Measurements from ENCODE around the gene CNTNAP5.

DNA sequence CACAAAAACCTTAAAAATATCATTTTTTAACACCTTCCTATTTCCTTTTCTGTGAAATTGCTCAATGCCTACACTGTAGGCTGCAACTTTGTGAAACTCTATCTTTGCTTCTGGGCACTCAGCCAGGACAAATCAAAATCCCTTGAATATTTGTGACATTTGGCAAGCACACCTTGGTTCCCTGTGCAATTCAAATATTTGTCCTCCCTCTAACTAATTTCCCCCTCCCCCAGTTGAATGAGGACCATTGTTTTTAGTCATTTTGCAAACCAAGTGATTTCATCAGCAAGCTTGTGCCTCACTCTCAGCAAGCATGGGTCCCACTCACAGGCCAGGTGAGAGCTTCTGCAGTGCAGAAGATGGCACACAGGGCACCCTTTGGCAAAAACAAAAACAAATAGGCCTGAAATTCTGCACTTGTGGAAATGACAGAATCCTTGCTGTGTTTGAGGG lies 541.5 kb downstream of the CNTNAP5 start:
- TF ChIP-seq, protein P1, sequence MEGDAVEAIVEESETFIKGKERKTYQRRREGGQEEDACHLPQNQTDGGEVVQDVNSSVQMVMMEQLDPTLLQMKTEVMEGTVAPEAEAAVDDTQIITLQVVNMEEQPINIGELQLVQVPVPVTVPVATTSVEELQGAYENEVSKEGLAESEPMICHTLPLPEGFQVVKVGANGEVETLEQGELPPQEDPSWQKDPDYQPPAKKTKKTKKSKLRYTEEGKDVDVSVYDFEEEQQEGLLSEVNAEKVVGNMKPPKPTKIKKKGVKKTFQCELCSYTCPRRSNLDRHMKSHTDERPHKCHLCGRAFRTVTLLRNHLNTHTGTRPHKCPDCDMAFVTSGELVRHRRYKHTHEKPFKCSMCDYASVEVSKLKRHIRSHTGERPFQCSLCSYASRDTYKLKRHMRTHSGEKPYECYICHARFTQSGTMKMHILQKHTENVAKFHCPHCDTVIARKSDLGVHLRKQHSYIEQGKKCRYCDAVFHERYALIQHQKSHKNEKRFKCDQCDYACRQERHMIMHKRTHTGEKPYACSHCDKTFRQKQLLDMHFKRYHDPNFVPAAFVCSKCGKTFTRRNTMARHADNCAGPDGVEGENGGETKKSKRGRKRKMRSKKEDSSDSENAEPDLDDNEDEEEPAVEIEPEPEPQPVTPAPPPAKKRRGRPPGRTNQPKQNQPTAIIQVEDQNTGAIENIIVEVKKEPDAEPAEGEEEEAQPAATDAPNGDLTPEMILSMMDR (IDR thresholded peaks at IDR 0.05; ENCODE audit: low read depth, low read length, missing input control) = no peak
- TF ChIP-seq, protein P2, sequence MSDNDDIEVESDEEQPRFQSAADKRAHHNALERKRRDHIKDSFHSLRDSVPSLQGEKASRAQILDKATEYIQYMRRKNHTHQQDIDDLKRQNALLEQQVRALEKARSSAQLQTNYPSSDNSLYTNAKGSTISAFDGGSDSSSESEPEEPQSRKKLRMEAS (IDR thresholded peaks at IDR 0.05) = peak; percentile 79
- TF ChIP-seq RAD21 (IDR thresholded peaks at IDR 0.05) (peak; percentile 47 to 62), NR2F2 (IDR thresholded peaks at IDR 0.05) (no peak), EGR1 (IDR thresholded peaks at IDR 0.05; ENCODE audit: low read depth in 2 of 2) (peak in 1 of 2 donors; percentile 71), TAF1 (conservative IDR thresholded peaks at IDR 0.05) (no peak), JUND (IDR thresholded peaks at IDR 0.05) (peak; percentile 25 to 86), GABPA (IDR thresholded peaks at IDR 0.05 in 1 of 2, conservative IDR thresholded peaks at IDR 0.05 in 1 of 2) (peak in 1 of 2 donors; percentile 42), SP1 (IDR thresholded peaks at IDR 0.05) (peak; percentile 46)
- TF ChIP-seq, protein P3, sequence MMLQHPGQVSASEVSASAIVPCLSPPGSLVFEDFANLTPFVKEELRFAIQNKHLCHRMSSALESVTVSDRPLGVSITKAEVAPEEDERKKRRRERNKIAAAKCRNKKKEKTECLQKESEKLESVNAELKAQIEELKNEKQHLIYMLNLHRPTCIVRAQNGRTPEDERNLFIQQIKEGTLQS (IDR thresholded peaks at IDR 0.05) = peak; percentile 81
- TF ChIP-seq, protein P4, sequence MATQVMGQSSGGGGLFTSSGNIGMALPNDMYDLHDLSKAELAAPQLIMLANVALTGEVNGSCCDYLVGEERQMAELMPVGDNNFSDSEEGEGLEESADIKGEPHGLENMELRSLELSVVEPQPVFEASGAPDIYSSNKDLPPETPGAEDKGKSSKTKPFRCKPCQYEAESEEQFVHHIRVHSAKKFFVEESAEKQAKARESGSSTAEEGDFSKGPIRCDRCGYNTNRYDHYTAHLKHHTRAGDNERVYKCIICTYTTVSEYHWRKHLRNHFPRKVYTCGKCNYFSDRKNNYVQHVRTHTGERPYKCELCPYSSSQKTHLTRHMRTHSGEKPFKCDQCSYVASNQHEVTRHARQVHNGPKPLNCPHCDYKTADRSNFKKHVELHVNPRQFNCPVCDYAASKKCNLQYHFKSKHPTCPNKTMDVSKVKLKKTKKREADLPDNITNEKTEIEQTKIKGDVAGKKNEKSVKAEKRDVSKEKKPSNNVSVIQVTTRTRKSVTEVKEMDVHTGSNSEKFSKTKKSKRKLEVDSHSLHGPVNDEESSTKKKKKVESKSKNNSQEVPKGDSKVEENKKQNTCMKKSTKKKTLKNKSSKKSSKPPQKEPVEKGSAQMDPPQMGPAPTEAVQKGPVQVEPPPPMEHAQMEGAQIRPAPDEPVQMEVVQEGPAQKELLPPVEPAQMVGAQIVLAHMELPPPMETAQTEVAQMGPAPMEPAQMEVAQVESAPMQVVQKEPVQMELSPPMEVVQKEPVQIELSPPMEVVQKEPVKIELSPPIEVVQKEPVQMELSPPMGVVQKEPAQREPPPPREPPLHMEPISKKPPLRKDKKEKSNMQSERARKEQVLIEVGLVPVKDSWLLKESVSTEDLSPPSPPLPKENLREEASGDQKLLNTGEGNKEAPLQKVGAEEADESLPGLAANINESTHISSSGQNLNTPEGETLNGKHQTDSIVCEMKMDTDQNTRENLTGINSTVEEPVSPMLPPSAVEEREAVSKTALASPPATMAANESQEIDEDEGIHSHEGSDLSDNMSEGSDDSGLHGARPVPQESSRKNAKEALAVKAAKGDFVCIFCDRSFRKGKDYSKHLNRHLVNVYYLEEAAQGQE (IDR thresholded peaks at IDR 0.05) = no peak
- TF ChIP-seq, protein P5, sequence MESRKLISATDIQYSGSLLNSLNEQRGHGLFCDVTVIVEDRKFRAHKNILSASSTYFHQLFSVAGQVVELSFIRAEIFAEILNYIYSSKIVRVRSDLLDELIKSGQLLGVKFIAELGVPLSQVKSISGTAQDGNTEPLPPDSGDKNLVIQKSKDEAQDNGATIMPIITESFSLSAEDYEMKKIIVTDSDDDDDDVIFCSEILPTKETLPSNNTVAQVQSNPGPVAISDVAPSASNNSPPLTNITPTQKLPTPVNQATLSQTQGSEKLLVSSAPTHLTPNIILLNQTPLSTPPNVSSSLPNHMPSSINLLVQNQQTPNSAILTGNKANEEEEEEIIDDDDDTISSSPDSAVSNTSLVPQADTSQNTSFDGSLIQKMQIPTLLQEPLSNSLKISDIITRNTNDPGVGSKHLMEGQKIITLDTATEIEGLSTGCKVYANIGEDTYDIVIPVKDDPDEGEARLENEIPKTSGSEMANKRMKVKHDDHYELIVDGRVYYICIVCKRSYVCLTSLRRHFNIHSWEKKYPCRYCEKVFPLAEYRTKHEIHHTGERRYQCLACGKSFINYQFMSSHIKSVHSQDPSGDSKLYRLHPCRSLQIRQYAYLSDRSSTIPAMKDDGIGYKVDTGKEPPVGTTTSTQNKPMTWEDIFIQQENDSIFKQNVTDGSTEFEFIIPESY (IDR thresholded peaks at IDR 0.05) = peak; percentile 87
